K562 (cell line): ENCODE data around the gene COL5A1. TPM values are rescaled to one million over a fixed set of nuclear protein-coding genes. Genes with fewer than 3 reads are reported as not detected.

Experiments used
- ATAC-seq: fragments of 200-7000 bp; cut with Tn5 transposase; 3 replicates; pipeline ENCODE4 v1.9.1; 2020; ENCODE audit warnings: moderate library complexity
- BruUV-seq: library from RNA; stranded (reverse); fragments of 400-500 nt; replicated peaks from 2 replicates; lab custom pipeline; 2021; lab: Mats Ljungman, UMichigan
- CTCF ChIA-PET: fragments of 300-600 bp; formaldehyde crosslinking; extraction: SDS; loops from one replicate; lab custom pipeline; 2021; ENCODE audit warnings: low intra/inter-chr PET ratio; lab: Yijun Ruan, JAX
- POLR2A ChIA-PET: fragments of 300-600, 350-650 bp; sonication (Branson Sonifier 250); formaldehyde crosslinking; extraction: SDS; loops from one replicate; lab custom pipeline; 2021; ENCODE audit warnings: antibody characterized with exemption, inconsistent platforms; lab: Yijun Ruan, JAX
- DNase-seq, 4 experiments: peaks; one replicate each; pipeline versions ENCODE4 v3.0.0 to v3.0.0-alpha.2; 2011 to 2018; ENCODE audit warnings: low spot score in 3 of 4, mixed read lengths in 3 of 4; ENCODE audit errors: extremely low read depth in 1 of 4
- FAIRE-seq: peaks from 2 replicates; lab custom pipeline; 2011; peaks lifted over from hg19 to GRCh38; lab: Jason Lieb, UNC
- H2AFZ ChIP-seq: 2 replicates; pipeline ENCODE4 v1.6.0; 2011; ENCODE audit warnings: low read depth, low read length, control low read depth, inconsistent platforms
- H3K27ac ChIP-seq: fragments of 200-600 bp; 3 replicates; pipeline ENCODE4 v1.8.0; 2011; ENCODE audit warnings: low read depth, mild to moderate bottlenecking, control low read depth, inconsistent platforms, low read length, moderate library complexity, mixed read lengths; ENCODE audit errors: extremely low read depth
- H3K27me3 ChIP-seq, 2 experiments: fragments of 300-600 bp in 1 of 2; 2 replicates in 1 of 2; 3 replicates in 1 of 2; pipeline versions ENCODE4 v1.6.0 to v1.8.0; 2011; ENCODE audit warnings: inconsistent platforms in 2 of 2, low read length in 2 of 2, mild to moderate bottlenecking in 1 of 2, mixed read lengths in 1 of 2, moderate library complexity in 1 of 2; ENCODE audit not compliant: control insufficient read depth in 2 of 2, insufficient read depth in 2 of 2
- H3K36me3 ChIP-seq: fragments of 300-600 bp; 3 replicates; pipeline ENCODE4 v1.8.0; 2011; ENCODE audit warnings: mild to moderate bottlenecking, low read length, inconsistent platforms; ENCODE audit not compliant: control insufficient read depth, insufficient read depth
- H3K4me1 ChIP-seq, 2 experiments: fragments of 200-600 bp in 1 of 2; replicated peaks in 1 of 2; 2 replicates in 1 of 2; 3 replicates in 1 of 2; pipeline versions ENCODE4 v1.5.1 to v1.8.0; 2011; ENCODE audit warnings: inconsistent platforms in 2 of 2, low read length in 2 of 2, mild to moderate bottlenecking in 1 of 2, mixed read lengths in 1 of 2, moderate library complexity in 1 of 2; ENCODE audit not compliant: control insufficient read depth in 2 of 2, insufficient read depth in 2 of 2
- H3K4me2 ChIP-seq: 2 replicates; pipeline ENCODE4 v1.6.1; 2011; ENCODE audit warnings: low read length, control low read depth, inconsistent platforms, mixed read lengths; ENCODE audit not compliant: insufficient read depth
- H3K4me3 ChIP-seq: fragments of 200-600 bp; sonication (generic), shearing (Covaris generic); 2 replicates; pipeline ENCODE4 v1.5.1; 2016; ENCODE audit warnings: control low read depth, inconsistent platforms
- H3K79me2 ChIP-seq: fragments of 200-600 bp; 3 replicates; pipeline ENCODE4 v1.8.0; 2011; ENCODE audit warnings: low read length, inconsistent platforms; ENCODE audit not compliant: control insufficient read depth, insufficient read depth
- H3K9ac ChIP-seq, 2 experiments: 2 replicates each; pipeline versions ENCODE4 v1.6.0 to v1.6.1; 2011; ENCODE audit warnings: low read depth in 2 of 2, low read length in 2 of 2, control low read depth in 1 of 2, inconsistent platforms in 1 of 2, mild to moderate bottlenecking in 1 of 2, mixed read lengths in 1 of 2; ENCODE audit not compliant: insufficient read depth in 1 of 2
- H3K9me1 ChIP-seq: one replicate; pipeline ENCODE4 v1.6.0; 2011; ENCODE audit warnings: inconsistent platforms, mild to moderate bottlenecking, low read length, moderate library complexity; ENCODE audit not compliant: control insufficient read depth, insufficient read depth
- H3K9me3 ChIP-seq: replicated peaks from 2 replicates; pipeline ENCODE4 v1.5.1; 2011; ENCODE audit warnings: low read depth, low read length, inconsistent platforms; ENCODE audit not compliant: control insufficient read depth, insufficient read depth
- H4K20me1 ChIP-seq: replicated peaks from 2 replicates; pipeline ENCODE4 v1.6.1; 2011; ENCODE audit warnings: low read length, inconsistent platforms, mixed read lengths; ENCODE audit not compliant: control insufficient read depth, insufficient read depth
- EGR1 ChIP-seq: fragments of 450-650 bp; conservative IDR thresholded peaks from 2 replicates; pipeline ENCODE4 v1.6.1; 2017; ENCODE audit warnings: mild to moderate bottlenecking
- MBD2 ChIP-seq: sonication (generic); IDR thresholded peaks from 2 replicates; pipeline ENCODE4 v1.6.1; 2016; ENCODE audit warnings: low read depth, borderline replicate concordance
- MGA ChIP-seq: fragments of 450-650 bp; IDR thresholded peaks from 2 replicates; pipeline ENCODE4 v1.6.1; 2016; ENCODE audit warnings: mild to moderate bottlenecking, moderate library complexity
- U2AF1 ChIP-seq: fragments of 200-400 bp; formaldehyde crosslinking; optimal IDR thresholded peaks from 2 replicates; pipeline ENCODE3; 2017; ENCODE audit warnings: mild to moderate bottlenecking, low read depth, low read length, moderate library complexity
- XRCC4 ChIP-seq: IDR thresholded peaks from one replicate; pipeline ENCODE4 v1.6.1; 2011; ENCODE audit not compliant: insufficient read depth, insufficient read length; ENCODE audit errors: extremely low read depth
- ZBTB2 ChIP-seq: fragments of 450-650 bp; IDR thresholded peaks from 2 replicates; pipeline ENCODE4 v1.6.1; 2016; ENCODE audit warnings: antibody characterized with exemption
- ZNF395 ChIP-seq: fragments of 200-800 bp; sonication (Bioruptor generic); IDR thresholded peaks from 2 replicates; pipeline ENCODE4 v1.6.1; 2017; ENCODE audit warnings: missing genetic modification characterization, missing compliant biosample characterization
- WGBS: fragments of 100-300 bp; shearing (Covaris generic); methylation state at CpG from one replicate; pipeline ENCODE4 v1.1.6; 2016; ENCODE audit warnings: low coverage, mixed read lengths; ENCODE audit not compliant: insufficient coverage; ENCODE audit errors: missing lambda C conversion rate; 5-methylcytosine and 5-hydroxymethylcytosine counted together
- in situ Hi-C: fragments of 300-500 bp; cut with MboI; formaldehyde crosslinking; loops from 4 replicates; pipeline ENCODE4 v1.15.0; 2018; ENCODE audit warnings: inconsistent platforms, mixed read lengths
- intact Hi-C: fragments of 100-400 bp; cut with micrococcal nuclease; formaldehyde crosslinking; loops from 2 replicates; pipeline ENCODE4 v1.14.2; 2022
- polyA plus RNA-seq, 8 experiments: library from polyadenylated mRNA; depleted of rRNA in 4 of 8; stranded (reverse) in 5 of 8; unstranded in 3 of 8; fragments of >200 nt; fragmentation: Nextera tagmentation in 2 of 8; fragmentation: Illumina TruSeq in 1 of 8; extraction: Ambion mirVana in 2 of 8; extraction: Trizol in 1 of 8; gene quantifications; 2 replicates each; pipeline versions ENCODE4 v1.2.1 to v1.2.3, GENCODE V29; 2011 to 2014; ENCODE audit warnings: inconsistent platforms in 1 of 8, missing spikeins in 1 of 8
- total RNA-seq, 7 experiments: library from RNA; depleted of rRNA in 6 of 7; stranded (reverse); fragments of >200 nt in 6 of 7; fragmentation: Illumina TruSeq in 2 of 7; extraction: Trizol in 2 of 7; gene quantifications; 2 replicates each; pipeline versions ENCODE4 v1.2.1 to v1.2.3, GENCODE V29; 2011 to 2021; ENCODE audit warnings: low replicate concordance in 1 of 7

Gene COL5A1
- total and polyA plus RNA-seq, 9 of the 15 experiments (the other 6 are each of a cell fraction or from before 2014, with no cell fraction given) = under 0.01 to 0.13 (median 0.04) TPM; not detected in 6

- no peak for FAIRE-seq
- WGBS = 0% methylated on average over 17 of the region's 19 CpGs
- peaks cover 12% of the 10 kb centered on the region for H4K20me1 ChIP-seq
- peaks cover 0 to 3% of the 10 kb centered on the region in 2 experiments; a peak in 1 of 5 replicates for H3K4me1 ChIP-seq
- H3K27ac ChIP-seq = no peak overlapping the region
- CTCF ChIA-PET = no interaction called here
- TF ChIP-seq ZBTB2 (no peak), MBD2 (no peak), ZNF395 (CRISPR knock-in tag) (no peak), U2AF1 (no peak), EGR1 (no peak), XRCC4 (no peak), MGA (no peak)
- TF ChIP-seq, all 486 proteins: peak for 0
- in situ Hi-C loops (no loop called here), intact Hi-C loops (no loop called here)
- no peaks in the 10 kb centered on the region for H3K9me3 ChIP-seq
- no peaks in the 10 kb centered on the region for H3K9me1 ChIP-seq
- H3K36me3 ChIP-seq = no peaks in the 10 kb centered on the region
- H3K4me3 ChIP-seq = no peak overlapping the region
- H3K4me2 ChIP-seq = no peak overlapping the region
- no peak for ATAC-seq
- no peak for DNase-seq
- BruUV-seq = no TSS peak
- H3K27me3 ChIP-seq = peaks cover 8 to 78% of the 10 kb centered on the region in 2 experiments; a peak in 4 of 5 replicates
- no peaks in the 10 kb centered on the region for H3K79me2 ChIP-seq
- POLR2A ChIA-PET = no interaction called here
- no peak overlapping the region for H3K9ac ChIP-seq
- H2AFZ ChIP-seq = no peak overlapping the region
Measured at GRCh38 chr9:134836406-134836970, 194.9 kb downstream of the COL5A1 start.
